ENCODE results near the gene RNF224. TPM values are rescaled to one million over a fixed set of nuclear protein-coding genes. Genes with fewer than 3 reads are reported as not detected.

RNF224 gene
- total and polyA plus RNA-seq, 2 of the 13 experiments (the other 11 are each of a cell fraction or from before 2014, with no cell fraction given), result 0.09 TPM; not detected in 1

- 0 out of 2 replicates have a peak, but pooled peaks have one; percentile 45 for TF ChIP-seq ZNF589 (CRISPR knock-in tag; conservative IDR thresholded peaks at IDR 0.05)
- peak; percentile 91; the same call in 1 of the 2 replicates for TF ChIP-seq STAT6 (CRISPR knock-in tag; IDR thresholded peaks at IDR 0.05; ENCODE audit: borderline replicate concordance)
- no peak for TF ChIP-seq MEIS2 (CRISPR knock-in tag; IDR thresholded peaks at IDR 0.05)
- 0 out of 2 replicates have a peak, but pooled peaks have one; percentile 35 for TF ChIP-seq ZNF761 (CRISPR knock-in tag; conservative IDR thresholded peaks at IDR 0.05)
- TF ChIP-seq HNF4G (IDR thresholded peaks at IDR 0.05; ENCODE audit: borderline replicate concordance, low read depth, low read length), result peak; percentile 48; the same call in 1 of the 2 replicates
- TF ChIP-seq HNF4G (CRISPR knock-in tag; IDR thresholded peaks at IDR 0.05; ENCODE audit: borderline replicate concordance, low read depth), result peak; percentile 83; the same call in 1 of the 2 replicates
- TF ChIP-seq, protein P1, sequence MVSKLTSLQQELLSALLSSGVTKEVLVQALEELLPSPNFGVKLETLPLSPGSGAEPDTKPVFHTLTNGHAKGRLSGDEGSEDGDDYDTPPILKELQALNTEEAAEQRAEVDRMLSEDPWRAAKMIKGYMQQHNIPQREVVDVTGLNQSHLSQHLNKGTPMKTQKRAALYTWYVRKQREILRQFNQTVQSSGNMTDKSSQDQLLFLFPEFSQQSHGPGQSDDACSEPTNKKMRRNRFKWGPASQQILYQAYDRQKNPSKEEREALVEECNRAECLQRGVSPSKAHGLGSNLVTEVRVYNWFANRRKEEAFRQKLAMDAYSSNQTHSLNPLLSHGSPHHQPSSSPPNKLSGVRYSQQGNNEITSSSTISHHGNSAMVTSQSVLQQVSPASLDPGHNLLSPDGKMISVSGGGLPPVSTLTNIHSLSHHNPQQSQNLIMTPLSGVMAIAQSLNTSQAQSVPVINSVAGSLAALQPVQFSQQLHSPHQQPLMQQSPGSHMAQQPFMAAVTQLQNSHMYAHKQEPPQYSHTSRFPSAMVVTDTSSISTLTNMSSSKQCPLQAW (CRISPR knock-in tag; IDR thresholded peaks at IDR 0.05), result peak; percentile 72
- peak; percentile 42; the same call in 1 of the 2 replicates for TF ChIP-seq ZNF33A (CRISPR knock-in tag; IDR thresholded peaks at IDR 0.05; ENCODE audit: borderline replicate concordance)
- 0 out of 2 replicates have a peak, but pooled peaks have one; percentile 28 for TF ChIP-seq ZNF44 (CRISPR knock-in tag; IDR thresholded peaks at IDR 0.05)
- TF ChIP-seq POGK (CRISPR knock-in tag; conservative IDR thresholded peaks at IDR 0.05), result 0 out of 2 replicates have a peak, but pooled peaks have one; percentile 56
- no peak for TF ChIP-seq SOX13 (IDR thresholded peaks at IDR 0.05)
- no peak for TF ChIP-seq SOX13 (CRISPR knock-in tag; conservative IDR thresholded peaks at IDR 0.05 in 1 of 2, IDR thresholded peaks at IDR 0.05 in 1 of 2)
- no peak for TF ChIP-seq SOX6 (IDR thresholded peaks at IDR 0.05)
- peak; percentile 44; the same call in 1 of the 2 replicates for TF ChIP-seq SOX6 (CRISPR knock-in tag; IDR thresholded peaks at IDR 0.05)
- no peak for TF ChIP-seq SMC3 (IDR thresholded peaks at IDR 0.05; ENCODE audit: low read length)
- TF ChIP-seq ZEB1 (IDR thresholded peaks at IDR 0.05; ENCODE audit: insufficient replicate concordance, low read depth), result no peak
- TF ChIP-seq RXRA (CRISPR knock-in tag; IDR thresholded peaks at IDR 0.05), result peak; percentile 83
- no peak for TF ChIP-seq PCBP2 (optimal IDR thresholded peaks at IDR 0.05; ENCODE audit: low read depth, low read length, poor library complexity, severe bottlenecking)
- TF ChIP-seq JARID2 (CRISPR knock-in tag; IDR thresholded peaks at IDR 0.05; ENCODE audit: insufficient replicate concordance), result no peak
- TF ChIP-seq KDM1A (CRISPR knock-in tag; IDR thresholded peaks at IDR 0.05), result no peak
- no peak for TF ChIP-seq JUNB (CRISPR knock-in tag; IDR thresholded peaks at IDR 0.05; ENCODE audit: borderline replicate concordance)
These were observed 2.8 kb downstream of the RNF224 start (continued) for GRCh38 chr9:137229903-137230704.
